Left forelimb (tissue), 1 donor: Measurements from ENCODE around the gene ACTL6B.

ENCODE experiments used
- DNase-seq: peaks from one replicate; pipeline ENCODE4 v3.0.0-alpha.2; 2018; ENCODE audit warnings: low spot score

Gene ACTL6B

DNA sequence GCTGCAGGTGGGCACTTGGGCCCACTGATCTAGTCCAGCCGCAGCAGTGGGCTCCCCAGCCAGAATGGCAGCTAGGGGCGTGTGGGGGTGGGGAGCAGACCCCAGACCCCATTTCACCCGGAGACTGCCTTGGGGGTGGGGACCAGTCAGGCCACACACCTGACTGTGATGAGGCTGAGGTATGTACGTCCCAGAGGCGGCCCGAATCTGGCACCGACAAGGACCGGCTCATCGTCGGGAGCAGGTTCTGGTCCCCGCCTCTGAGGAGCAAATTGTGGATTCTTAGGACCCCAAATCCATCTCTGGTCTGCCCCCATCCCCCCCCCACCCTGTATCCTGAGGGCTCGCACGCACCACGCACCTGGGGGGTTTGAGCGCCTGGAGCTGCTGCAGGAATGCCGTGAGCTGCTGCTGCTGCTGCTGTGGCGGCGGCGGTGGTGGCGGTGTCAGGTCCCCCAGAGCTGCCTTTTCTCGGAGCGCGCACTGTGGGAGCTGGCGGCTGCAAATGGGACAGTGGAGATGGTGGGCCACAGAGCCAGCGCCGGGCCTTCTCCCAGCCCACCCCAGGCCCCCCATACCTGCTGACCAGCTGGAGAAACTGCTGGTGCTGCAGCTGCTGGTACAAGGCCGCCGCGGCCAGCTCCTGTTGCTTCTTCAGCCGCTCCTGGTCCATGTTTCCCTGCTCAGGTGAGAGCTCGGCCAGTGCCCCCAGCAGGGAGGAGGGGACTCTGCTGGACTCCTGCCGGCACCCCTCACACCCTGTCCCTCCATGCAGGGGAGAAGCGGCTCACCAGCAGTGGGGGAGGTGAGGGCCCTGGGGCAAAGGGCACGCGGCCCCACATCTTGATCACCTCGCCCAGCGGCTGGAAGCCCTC lies 27.6 kb upstream of the ACTL6B start:
- DNase-seq = no peak

DNA sequence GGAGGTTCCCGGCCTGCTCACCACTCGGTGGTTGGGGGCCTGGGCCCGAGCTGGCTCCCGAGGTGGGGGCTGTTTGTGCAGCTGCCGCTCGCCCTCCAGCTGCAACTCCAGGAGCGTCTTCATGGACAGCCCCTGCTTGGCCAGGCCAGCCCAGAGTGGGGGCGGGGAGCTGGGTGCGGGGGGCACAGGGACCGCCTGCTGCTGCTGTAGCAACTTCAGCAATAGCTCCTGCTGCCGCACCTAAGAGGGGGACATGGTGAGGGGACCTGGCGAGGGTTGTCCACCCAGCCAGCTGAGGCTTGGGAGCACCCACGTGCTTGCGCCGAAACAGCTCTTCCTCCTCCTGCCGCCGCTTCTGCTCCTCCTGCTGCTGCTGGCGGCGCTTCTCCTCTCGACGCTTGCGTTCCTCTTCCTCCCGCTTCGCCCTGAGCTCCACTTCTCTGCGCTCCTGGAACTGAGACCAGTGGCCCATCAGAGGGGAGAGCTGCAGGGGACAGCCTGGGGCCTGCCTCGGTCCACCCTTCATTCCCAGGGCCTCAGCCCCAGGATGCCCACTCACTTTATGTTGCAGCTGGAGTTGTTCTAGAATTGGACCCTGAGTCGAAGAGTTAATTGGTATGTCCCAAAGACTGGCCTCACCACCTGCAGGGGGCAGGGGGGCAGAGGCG lies 26.9 kb upstream of the ACTL6B start:
- DNase-seq = no peak

DNA sequence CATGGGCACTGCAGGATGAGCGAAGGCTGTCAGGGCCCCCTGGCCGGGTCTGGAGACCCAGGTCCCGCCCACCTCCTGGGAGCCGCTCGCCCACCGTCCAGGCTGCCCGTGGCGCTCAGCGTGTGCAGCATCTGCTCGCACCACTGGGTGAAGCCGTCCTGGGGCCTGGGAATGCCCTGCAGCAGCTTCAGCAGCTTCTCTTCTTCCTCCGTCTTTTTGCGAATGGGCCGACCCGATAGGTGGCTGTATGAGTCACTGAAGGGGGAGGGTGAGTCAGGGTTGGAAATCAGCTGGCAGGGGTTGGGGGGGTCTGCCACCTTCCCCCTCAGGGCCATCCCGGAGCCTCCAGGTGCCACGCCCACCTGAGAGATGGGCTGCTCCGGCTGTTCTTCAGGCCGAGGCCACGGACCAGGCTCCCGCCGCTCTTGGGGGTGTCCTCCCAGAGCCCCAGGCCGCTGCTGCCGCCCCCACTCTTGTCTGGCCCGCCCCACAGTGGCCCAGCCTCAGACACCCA lies 26.0 kb upstream of the ACTL6B start:
- DNase-seq = no peak

DNA sequence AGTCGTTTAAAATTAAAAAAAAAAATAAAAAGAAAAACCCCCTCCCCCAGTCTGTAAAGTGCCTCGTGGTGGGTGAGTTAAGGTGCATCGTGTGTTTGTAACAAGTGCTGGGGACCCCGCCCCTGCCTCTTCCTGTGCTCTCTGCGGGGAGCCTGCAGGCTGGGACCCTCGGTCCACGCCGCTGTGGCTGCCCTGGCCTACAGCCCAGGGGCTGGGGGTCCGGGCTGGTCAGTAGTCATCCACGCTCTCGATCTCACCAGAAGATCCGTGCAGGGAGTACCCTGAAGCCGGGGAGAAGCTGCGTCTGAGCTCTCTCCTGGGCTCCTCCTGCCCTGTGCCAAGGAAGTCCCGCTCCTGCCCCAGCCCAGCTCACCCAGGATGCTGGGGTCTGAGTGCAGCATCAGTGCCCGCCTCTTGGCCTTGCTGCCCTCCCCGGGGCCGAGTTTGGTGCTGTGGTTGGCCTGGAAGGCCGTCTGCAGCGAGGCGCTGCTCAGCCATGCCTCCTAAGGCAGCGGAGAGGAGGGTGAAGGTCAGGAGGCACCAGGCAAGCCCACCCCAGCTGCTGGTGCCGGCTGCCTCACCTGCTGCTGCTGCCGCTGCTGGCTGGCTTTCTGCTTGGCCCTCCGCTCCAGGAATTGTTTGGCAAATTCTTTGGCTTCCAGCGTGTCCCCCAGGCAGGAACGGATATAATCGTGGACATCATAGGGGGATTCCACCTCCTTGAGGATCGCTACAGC lies 25.4 kb upstream of the ACTL6B start:
- DNase-seq = no peak

DNA sequence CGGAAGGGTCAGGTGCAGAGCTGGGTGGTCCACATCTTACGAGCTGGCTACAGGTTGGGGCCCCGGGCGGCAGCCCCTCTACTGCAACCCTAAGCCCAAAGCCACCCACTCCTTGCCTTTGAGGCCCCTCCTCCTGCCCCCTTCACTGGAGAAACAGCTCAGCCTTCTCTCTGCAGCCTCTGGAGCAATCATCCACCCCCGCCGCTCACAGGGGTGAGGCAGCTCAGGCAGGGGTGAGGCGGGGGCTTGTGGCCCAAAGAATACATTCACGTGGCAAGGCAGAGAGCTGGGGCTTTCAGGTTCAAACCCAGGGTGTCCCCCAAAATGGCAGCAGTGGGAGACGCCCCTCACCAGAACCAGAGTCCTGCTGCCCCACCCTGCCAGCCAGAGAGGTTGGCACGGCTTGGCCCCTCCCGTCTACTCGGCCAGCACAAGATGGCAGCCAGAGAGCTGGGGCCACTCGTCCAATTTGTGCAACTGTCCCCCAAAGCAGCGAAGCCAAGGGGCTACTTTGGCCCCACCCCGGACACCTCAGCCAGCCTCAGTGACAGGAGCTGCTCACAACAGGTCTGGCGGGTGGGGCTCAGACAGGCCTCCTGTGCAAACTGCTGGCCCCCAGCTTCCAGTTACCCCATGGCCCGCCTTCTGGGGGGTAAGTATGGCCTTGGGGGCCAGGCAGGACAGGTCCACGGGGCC lies 24.5 kb upstream of the ACTL6B start:
- DNase-seq = no peak

DNA sequence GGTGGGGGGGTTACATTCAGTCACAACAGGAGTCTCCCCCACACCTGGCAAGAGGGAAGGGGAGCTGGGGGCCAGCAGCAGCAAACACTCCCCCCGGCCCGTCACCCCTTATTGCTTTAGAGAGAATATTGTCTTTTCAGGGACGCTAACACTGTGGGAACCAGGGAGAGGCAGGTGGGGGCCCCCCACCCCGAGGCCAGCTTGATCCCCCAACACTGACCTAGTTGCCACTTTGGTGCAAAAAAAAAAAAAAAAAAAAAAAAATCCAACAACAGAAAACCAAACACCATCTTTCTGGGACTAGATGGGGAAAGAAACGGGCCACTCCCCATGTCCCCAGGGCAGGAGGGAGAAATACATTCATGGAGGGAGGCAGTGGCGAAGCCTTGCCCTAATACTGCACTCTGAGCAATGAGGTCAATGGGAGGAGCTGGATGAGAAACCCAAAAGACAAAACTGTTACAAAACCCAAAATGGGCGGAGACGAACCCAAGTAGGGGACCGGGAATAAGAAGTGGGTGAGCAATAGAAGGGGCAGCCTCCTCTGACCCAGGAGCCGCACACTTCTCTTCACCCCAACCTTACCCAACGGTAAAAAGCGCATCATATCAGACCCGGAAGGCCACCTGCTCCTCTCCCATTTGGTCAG lies 23.8 kb upstream of the ACTL6B start:
- DNase-seq = no peak

DNA sequence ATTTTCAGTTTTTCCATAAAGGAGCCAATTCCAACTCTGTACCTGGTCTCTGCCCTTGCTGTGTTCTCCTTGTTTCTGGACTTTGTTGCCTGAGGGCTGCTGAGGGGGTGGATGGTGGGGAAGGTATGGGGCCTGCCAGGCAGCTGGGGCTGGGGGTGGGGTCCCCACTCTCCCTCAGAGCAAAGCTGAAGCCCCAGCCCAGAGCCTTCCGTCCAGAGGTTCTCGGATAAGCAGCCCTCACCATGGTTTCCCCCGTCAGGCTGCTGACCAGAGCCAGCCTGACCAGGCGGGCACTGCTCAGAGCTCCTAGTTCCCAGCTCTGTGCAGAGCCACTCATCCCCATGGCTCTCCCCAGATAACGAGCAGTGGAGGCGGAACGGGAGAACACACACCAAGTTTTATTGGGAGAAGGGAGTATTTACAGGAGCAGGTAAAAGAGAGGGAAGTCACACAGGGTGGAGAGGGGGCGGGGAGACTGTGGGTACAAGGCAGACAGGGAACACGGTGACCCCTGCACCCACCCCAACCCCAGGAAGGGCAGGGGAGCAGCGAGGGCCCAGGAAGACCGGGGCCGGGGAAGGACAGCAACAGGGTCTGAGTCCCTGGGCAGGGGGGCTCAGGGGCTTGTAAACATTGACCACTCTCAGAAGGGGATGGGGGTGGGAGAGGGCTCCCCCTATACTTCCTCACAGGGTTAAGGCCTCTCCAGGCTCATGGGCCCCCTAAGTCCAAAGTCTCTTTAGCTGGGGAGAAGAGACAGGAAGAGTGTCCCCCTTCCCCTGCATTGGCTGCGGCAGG lies 23.1 kb upstream of the ACTL6B start:
- DNase-seq = no peak

DNA sequence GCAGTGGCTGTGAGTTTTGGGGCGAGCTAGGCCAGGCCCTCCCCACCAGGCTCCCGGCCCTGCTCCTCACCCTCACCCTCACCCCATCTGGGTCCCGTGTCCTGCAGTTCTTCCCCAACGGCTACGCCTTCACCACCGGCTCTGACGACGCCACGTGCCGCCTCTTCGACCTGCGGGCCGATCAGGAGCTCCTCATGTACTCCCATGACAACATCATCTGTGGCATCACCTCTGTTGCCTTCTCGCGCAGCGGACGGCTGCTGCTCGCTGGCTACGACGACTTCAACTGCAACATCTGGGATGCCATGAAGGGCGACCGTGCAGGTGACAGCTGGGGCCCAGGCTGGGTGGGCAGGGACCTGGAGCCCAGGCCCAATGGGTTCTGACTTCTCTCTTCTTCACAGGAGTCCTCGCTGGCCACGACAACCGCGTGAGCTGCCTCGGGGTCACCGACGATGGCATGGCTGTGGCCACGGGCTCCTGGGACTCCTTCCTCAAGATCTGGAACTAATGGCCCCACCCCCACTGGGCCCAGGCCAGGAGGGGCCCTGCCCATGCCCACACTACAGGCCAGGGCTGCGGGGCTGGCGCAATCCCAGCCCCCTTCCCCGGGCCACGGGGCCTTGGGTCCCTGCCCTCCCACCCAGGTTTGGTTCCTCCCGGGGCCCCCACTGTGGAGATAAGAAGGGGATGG lies 22.2 kb upstream of the ACTL6B start:
- no peak for DNase-seq

DNA sequence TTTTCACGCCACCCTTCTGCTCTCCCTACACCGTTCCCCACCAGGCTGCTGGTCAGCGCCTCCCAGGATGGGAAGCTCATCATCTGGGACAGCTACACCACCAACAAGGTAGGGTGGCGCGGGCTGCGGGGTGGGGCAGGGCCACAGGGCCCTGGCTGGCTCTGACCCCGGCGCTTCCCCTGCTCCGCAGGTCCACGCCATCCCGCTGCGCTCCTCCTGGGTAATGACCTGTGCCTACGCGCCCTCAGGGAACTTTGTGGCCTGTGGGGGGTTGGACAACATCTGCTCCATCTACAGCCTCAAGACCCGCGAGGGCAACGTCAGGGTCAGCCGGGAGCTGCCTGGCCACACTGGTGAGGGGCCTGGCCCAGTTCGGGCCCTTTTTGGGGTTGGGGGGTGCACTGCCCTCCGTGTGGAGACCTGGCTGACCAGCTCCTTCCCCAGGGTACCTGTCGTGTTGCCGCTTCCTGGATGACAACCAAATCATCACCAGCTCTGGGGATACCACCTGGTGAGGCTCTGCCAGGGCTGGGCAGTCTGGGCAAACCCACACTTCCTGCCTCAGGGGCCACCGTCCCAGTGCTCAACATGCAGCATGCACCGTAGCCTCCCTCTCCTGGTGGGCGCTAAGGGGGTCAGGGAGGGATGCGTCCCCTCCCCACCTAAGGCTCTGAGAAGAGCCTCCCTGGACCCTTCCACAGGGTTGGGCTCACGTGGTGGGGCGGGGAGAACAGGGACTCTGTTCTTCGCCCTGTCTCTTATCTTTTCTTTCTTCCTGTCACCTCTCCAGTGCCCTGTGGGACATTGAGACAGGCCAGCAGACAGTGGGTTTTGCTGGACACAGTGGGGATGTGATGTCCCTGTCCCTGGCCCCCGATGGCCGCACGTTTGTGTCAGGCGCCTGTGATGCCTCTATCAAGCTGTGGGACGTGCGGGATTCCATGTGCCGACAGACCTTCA lies 21.3 kb upstream of the ACTL6B start:
- no peak for DNase-seq

DNA sequence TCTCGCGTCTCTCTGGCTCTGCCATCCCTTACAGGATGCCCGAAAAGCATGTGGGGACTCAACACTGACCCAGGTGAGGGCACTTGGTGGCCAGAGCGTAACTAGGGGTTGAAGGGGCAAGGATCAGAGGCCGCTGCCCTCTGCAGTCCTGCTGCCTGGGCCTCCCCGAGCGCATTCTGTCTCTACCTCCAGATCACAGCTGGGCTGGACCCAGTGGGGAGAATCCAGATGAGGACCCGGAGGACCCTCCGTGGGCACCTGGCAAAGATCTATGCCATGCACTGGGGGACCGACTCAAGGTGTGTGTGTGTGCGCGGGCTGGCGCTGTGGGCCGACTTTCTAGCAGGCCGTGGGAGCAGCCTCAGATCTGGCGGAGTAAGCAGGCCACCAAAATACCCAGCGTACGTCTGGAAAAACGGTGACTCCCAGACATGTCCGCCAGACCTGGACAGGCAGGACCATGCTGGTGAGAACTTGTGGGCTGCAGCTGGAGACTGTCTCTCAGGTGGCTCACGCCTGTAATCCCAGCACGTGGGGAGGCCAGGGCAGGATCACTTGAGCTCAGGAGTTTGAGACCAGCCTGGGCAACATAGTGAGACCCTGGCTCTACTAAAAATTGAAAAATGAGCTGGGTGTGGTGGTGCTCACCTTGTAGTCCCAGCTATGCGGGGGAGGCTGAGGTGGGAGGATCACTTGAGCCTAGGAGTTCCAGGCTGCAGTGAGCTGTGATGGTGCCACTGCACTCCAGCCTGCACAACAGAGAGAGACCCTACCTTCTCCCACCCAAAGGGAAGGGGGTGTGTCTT lies 20.5 kb upstream of the ACTL6B start:
- no peak for DNase-seq

DNA sequence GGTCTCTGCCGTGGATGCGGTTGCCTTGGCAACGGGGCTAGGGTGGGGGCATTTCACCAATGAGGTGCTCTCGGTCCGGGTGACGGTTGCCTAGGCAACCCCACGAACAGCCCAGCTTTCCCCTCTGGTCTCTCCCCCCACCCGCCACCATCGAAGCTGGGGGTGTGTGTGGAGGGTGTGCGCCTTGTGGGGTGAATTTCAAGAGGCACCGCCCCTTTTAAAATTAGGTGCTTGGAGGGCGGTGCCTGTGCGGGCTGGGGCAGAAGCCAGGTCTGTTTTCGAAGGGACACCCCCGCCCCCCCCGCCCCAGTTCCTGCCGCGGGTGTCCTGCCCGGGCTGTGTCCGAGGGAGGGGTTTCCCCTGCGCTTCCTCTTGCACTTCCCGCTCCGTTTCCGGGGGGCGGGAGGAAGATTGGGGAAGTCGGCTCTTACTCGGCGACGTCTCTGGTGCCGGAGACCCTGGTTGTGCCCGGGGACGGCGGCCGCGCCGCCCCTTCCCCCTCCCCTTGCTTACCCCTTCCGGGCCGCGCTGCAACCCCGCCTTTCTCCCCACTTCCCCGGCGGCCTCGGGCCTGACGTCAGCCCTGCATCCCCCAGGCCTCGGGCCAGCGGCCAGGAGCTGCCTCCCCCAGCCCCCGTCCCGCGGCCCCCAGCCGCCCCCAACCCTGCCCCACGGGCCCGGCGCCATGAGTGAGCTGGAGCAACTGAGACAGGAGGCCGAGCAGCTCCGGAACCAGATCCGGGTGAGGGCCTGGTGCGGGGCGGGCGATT lies 19.5 kb upstream of the ACTL6B start:
- DNase-seq = peak; percentile 75

DNA sequence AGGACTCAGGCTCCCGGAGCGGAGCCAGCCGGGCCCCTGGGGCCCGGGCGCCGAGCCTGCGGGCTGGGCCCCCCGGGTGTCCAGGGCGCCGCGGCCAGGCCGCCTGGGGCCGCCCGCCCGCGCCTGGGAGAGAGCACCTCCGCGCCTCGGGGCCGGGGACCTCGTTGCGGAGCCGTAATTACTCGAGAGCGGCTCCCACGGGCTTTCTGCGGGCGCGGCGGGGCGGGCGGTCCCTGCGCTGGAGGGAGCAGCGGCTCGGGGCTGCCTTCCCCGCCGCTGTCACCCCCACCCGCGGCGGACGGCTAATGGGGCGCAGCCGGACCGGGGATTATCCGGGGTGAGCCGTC lies 18.8 kb upstream of the ACTL6B start:
- DNase-seq = no peak

DNA sequence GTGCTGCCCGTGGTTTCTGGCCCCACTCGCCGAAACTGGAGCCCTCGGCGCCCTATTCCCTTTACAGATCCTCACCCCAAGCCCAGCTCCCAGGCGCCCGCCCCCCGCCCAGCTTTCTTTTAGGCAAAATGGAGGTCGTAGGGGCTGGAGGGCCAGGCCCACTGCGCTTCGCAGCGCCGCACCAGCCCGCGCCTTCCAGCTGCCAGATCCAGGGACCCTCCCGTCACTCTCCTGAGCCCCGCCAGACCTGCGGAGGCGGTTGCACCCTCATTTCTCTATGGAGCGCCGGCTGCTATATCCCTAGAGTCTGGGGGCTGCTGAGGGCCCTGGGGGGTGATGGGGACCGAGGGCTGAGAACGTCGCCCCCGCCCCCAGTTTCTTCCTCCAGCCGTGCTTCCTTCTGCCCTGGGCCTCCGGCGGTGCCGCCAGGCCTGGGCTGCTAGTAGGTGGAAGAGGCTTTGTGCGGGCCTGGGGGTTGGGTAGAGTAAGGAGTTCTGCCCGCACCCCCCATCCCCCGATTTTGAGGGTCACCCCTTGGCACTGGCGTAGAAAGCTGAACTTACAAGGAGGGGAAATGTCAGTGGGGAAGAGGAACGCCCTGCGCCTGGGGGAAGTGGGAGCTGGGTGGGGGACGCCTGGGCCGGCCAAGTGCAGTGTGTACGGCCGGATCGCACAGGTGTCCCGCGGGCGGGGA lies 18.3 kb upstream of the ACTL6B start:
- DNase-seq = no peak

DNA sequence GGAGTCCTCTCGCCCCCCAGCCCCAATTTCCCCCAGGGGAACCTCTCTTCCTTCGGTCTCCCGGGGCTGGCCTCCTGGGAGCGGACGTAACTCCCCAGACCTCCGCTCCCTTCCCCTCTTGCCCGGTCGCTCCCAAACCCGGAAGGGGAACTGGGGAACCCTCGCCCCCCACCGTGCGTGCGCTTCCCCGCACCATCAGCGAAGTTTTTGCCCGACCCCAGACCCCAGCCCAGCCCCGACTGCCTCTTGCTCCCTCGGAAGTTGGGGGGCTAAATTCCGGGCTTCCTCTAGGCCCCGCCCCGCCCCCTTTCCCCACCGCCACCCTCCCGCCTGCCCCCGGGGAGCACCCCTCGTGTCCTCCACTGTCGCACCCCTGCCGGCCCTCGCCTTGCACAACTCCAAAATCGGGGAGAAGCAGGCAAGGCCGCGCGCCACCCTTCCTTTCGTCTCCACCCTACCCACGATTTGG lies 17.7 kb upstream of the ACTL6B start:
- DNase-seq = no peak

DNA sequence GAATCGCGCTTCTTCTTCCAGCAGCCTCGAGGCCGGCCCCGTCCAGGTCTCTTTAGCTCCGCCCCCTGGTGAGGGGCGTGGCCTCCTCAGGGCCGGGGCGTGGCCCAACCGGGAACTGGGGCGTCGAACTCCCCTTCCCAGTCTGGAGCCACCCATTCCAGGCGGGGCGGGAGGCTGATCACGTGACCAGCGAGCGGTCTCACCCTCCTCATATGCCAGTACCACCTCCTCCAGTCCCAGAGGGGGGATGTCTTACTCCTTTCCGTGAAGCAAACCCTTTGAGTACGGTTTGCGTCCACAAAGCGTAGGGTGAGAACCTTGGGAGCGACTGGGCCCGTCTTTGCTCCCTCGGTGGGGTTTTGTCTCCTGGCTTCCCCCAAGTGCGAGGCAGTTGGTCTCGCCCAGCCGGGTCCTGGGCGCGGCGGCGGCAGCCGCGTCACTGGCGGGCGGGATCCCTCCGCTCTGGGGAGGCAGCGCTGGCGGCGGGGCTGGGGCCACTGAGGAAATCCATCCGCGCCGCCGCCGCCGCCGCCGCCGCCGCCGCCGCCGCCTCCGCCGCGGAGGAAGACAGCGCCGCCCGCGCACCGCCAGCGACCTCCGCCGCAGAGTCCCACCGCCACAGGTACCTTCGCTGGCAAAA lies 17.2 kb upstream of the ACTL6B start, which contains the start of gene GNB2:
Gene GNB2 (plus strand): TSS at position 439 of the 640 bp plus-strand sequence. CDS start 2,526 bp downstream, outside the sequence.
- DNase-seq = peak; percentile 100
